Peyer's patch (tissue), 4 donors: ENCODE data around the gene NTF3. TPM values are rescaled to one million over a fixed set of nuclear protein-coding genes. Genes with fewer than 3 reads are reported as not detected.

ENCODE experiments used
- DNase-seq, 3 donors: peaks; one replicate each; pipeline ENCODE4 v3.0.0-alpha.2; 2017 to 2019
- H3K27ac ChIP-seq, 4 donors: fragments of 200-600 bp; sonication (generic); one replicate each; pipeline ENCODE4 v1.5.1; 2016 to 2019
- H3K27me3 ChIP-seq, 2 donors: fragments of 200-600 bp; sonication (generic); one replicate each; pipeline ENCODE4 v1.5.1; 2019
- H3K36me3 ChIP-seq, 3 donors: fragments of 200-600 bp; sonication (generic); one replicate each; pipeline ENCODE4 v1.5.1; 2016 to 2019
- H3K4me1 ChIP-seq, 4 donors: fragments of 200-600 bp; sonication (generic); one replicate each; pipeline ENCODE4 v1.5.1; 2016 to 2019
- H3K4me3 ChIP-seq, 4 donors: fragments of 200-600 bp; sonication (generic); 1 replicate in 3 of 4; 2 replicates in 1 of 4; pipeline ENCODE4 v1.5.1; 2016 to 2019; ENCODE audit warnings: mild to moderate bottlenecking in 1 of 4
- H3K9me3 ChIP-seq, 4 donors: fragments of 200-600 bp; sonication (generic); one replicate each; pipeline ENCODE4 v1.5.1; 2016 to 2019; ENCODE audit warnings: mild to moderate bottlenecking in 1 of 4
- POLR2A ChIP-seq, 2 donors: fragments of 450-650 bp; IDR thresholded peaks; one replicate each; pipeline ENCODE4 v1.5.1; 2017; ENCODE audit warnings: antibody characterized with exemption in 2 of 2, mild to moderate bottlenecking in 2 of 2, moderate library complexity in 2 of 2
- total RNA-seq, 4 donors: library from RNA; depleted of rRNA; stranded (reverse); fragments of >200 nt; gene quantifications; one replicate each; pipeline ENCODE4 v1.1.0, GENCODE V29; 2016
- TF ChIP-seq, protein P1 (sequence below), 6 experiments: fragments of 450-650 bp in 4 of 6; fragments of 200-600 bp in 2 of 6; sonication (generic) in 1 of 6; IDR thresholded peaks; one replicate each; pipeline ENCODE4 v1.5.1; 2017 to 2019; ENCODE audit warnings: antibody characterized with exemption in 6 of 6, mild to moderate bottlenecking in 3 of 6, moderate library complexity in 1 of 6

NTF3 gene
- total RNA-seq, 4 donors from 2014 or later = 1.4 TPM; not detected in 3

DNA sequence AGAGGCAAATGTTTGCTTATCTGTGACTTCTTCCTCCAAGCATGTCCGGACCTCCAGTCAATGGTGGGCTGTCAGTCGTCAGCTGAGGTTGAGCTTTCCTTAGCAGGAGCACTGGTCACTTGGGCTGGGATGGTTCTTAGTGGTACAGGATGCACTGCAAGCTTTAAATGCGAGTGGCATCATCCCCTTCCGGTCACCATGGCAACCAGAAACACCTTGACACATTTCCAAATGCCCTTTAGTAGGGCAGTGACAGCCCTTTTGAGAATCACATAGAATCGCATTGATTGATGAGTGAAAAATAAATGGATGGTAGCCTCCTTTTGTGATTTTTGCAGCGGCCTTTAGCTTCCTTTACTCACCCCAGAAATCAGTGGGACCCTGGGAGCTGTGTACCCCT is 24.1 kb downstream of the NTF3 start:
- H3K4me3 ChIP-seq = no peak overlapping the region
- no peak for DNase-seq
- no peaks in the 10 kb centered on the region for H3K36me3 ChIP-seq
- peak overlapping the region in 1 of 4 donors; percentile 4 for H3K27ac ChIP-seq
- no peaks in the 10 kb centered on the region for H3K9me3 ChIP-seq
- no peak for TF ChIP-seq POLR2A (IDR thresholded peaks at IDR 0.05)
- TF ChIP-seq, protein P1, sequence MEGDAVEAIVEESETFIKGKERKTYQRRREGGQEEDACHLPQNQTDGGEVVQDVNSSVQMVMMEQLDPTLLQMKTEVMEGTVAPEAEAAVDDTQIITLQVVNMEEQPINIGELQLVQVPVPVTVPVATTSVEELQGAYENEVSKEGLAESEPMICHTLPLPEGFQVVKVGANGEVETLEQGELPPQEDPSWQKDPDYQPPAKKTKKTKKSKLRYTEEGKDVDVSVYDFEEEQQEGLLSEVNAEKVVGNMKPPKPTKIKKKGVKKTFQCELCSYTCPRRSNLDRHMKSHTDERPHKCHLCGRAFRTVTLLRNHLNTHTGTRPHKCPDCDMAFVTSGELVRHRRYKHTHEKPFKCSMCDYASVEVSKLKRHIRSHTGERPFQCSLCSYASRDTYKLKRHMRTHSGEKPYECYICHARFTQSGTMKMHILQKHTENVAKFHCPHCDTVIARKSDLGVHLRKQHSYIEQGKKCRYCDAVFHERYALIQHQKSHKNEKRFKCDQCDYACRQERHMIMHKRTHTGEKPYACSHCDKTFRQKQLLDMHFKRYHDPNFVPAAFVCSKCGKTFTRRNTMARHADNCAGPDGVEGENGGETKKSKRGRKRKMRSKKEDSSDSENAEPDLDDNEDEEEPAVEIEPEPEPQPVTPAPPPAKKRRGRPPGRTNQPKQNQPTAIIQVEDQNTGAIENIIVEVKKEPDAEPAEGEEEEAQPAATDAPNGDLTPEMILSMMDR (IDR thresholded peaks at IDR 0.05) = no peak
- no peaks in the 10 kb centered on the region for H3K27me3 ChIP-seq
- peaks cover 0 to 6% (median 0%) of the 10 kb centered on the region in 4 donors for H3K4me1 ChIP-seq

DNA sequence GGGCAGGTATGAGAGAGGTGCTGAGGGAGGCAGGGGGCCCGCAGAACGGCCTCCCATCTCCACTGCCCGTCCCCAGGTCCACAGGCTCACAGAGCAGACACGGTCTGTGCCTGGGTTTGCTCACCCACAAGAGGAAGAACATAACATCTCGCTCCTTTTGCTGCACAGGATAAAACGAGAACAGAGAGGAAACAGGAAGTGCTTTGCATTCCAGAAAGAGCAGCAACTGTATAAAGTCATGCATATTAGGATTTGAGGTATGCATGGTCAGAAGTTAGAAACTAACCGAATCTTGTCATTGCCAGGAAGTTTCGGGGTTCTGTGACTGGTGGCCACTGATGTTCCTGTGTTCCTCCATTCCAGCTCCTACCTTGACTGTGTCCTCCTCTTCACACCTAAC is 25.0 kb downstream of the NTF3 start:
- H3K4me3 ChIP-seq = no peak overlapping the region
- no peak for DNase-seq

GRCh38 chr12:5458229-5459050 is 26.5 kb downstream of the NTF3 start:
- no peak for DNase-seq
- Histone ChIP-seq H3K36me3 (no peaks in the 10 kb centered on the region), H3K27me3 (no peaks in the 10 kb centered on the region), H3K9me3 (no peaks in the 10 kb centered on the region), H3K27ac (no peak overlapping the region), H3K4me1 (peaks cover 0 to 6% (median 0%) of the 10 kb centered on the region in 4 donors), H3K4me3 (no peak overlapping the region)
- no peak for TF ChIP-seq POLR2A (IDR thresholded peaks at IDR 0.05)
- TF ChIP-seq, protein P1 (IDR thresholded peaks at IDR 0.05) = no peak

More for the DNA sequence above, 25.0 kb downstream of the NTF3 start:
- H3K4me1 ChIP-seq = peaks cover 0 to 6% (median 0%) of the 10 kb centered on the region in 4 donors
- no peaks in the 10 kb centered on the region for H3K36me3 ChIP-seq
- no peaks in the 10 kb centered on the region for H3K9me3 ChIP-seq
- no peaks in the 10 kb centered on the region for H3K27me3 ChIP-seq
- no peak for TF ChIP-seq POLR2A (IDR thresholded peaks at IDR 0.05)
- TF ChIP-seq, protein P1 (IDR thresholded peaks at IDR 0.05) = no peak
- H3K27ac ChIP-seq = peak overlapping the region in 2 of 4 donors; percentile 4 to 31

DNA sequence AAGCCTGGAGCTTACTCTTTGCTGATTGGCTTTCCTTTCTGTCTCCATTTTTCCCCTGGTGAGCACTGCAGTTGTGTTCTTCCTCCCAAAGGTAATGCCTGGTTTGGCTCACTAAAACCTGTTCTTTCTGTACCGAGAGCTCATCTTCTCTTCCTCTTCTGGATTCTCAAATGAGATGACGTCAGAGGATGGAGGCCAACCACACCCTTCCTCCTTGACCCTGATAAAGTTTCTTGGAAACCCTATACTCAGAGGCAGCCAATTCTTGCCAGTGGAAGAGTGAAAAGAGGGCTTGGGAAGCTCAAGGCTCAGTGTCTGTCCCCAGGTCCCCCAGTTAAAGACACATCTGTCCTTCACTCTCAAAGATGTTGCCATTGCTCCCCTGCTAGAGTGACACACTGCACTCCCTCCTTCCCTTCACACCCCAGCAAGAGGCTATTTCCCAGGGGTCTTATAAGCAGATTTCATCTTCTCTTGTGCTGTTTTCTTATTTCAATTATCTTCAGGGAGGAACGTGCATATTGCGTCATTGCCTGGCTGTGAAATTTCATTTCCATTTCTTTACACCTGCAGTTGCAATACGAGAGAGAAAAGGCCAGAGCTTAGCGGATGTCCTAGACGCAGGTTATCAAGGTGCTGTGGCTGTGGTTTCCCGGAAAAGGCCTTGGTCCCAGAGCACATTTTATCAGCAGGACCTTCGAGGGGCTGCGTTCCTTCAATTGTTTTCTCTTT is 27.3 kb downstream of the NTF3 start:
- H3K4me1 ChIP-seq = peaks cover 0 to 6% (median 0%) of the 10 kb centered on the region in 4 donors
- no peak for DNase-seq
- no peak overlapping the region for H3K27ac ChIP-seq
- H3K4me3 ChIP-seq = no peak overlapping the region
- H3K36me3 ChIP-seq = no peaks in the 10 kb centered on the region
- no peaks in the 10 kb centered on the region for H3K9me3 ChIP-seq
- TF ChIP-seq, protein P1 (IDR thresholded peaks at IDR 0.05) = no peak
- TF ChIP-seq POLR2A (IDR thresholded peaks at IDR 0.05) = no peak
- no peaks in the 10 kb centered on the region for H3K27me3 ChIP-seq

GRCh38 chr12:5460817-5461216 is 28.9 kb downstream of the NTF3 start:
- no peaks in the 10 kb centered on the region for H3K36me3 ChIP-seq
- H3K4me3 ChIP-seq = no peak overlapping the region
- no peak overlapping the region for H3K27ac ChIP-seq
- H3K4me1 ChIP-seq = peaks cover 0 to 6% (median 0%) of the 10 kb centered on the region in 4 donors
- H3K9me3 ChIP-seq = no peaks in the 10 kb centered on the region
- DNase-seq = no peak
- TF ChIP-seq, protein P1 (IDR thresholded peaks at IDR 0.05) = no peak
- TF ChIP-seq POLR2A (IDR thresholded peaks at IDR 0.05) = no peak
- no peaks in the 10 kb centered on the region for H3K27me3 ChIP-seq
